ENCODE data around the gene PTPN1. TPM values are rescaled to one million over a fixed set of nuclear protein-coding genes. Genes with fewer than 3 reads are reported as not detected.

The PTPN1 gene
- total RNA-seq, 1 donor from 2014 or later, result 38.1 TPM

DNA sequence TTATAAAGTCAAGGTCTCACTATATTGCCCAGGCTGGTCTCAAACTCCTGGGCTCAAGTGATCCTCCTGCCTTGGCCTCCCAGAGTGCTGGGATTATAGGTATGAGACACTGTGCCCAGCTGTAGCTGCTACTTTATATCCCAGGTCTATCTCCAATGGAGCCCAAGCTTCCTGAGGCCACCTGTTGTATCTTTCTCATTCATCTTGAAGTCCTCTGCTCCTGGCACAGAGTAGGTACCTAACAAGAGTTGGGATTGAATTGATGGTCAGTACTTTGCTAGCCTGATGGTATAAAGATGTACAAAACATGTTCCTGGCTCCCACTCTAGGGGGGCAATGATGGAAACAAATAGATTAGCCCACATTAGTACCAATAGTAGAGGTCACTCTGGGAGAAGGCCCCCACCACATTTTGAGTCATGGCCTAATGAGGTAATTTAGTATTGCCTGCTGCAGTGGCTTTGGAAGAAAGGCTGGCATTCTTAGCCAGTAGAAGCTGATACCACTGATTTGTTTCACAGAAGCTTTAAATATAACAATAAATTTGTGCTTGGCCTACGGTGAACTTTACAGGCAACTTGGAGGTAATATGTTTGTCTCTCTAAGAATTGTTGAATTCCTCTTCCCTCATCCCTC is 5.4 kb downstream of the PTPN1 start:
- peaks cover 3% of the 10 kb centered on the region for H3K27me3 Mint-ChIP-seq (ENCODE audit: insufficient read depth, low read depth)
- no peak for DNase-seq (ENCODE audit: low spot score)
- Histone ChIP-seq H3K4me2 (no peak overlapping the region), H3K79me2 (ENCODE audit: low read depth) (peaks cover 100% of the 10 kb centered on the region), H3K27me3 (no peaks in the 10 kb centered on the region), H3K36me3 (no peaks in the 10 kb centered on the region), H3K4me3 (no peak overlapping the region), H3K27ac (no peak overlapping the region), H3K9me3 (ENCODE audit: low read depth) (no peaks in the 10 kb centered on the region), H3K9ac (no peak overlapping the region), H3K4me1 (peaks cover 21% of the 10 kb centered on the region), H3F3A (ENCODE audit: low read depth) (no peaks in the 10 kb centered on the region), H4K20me1 (ENCODE audit: low read depth) (peaks cover 79% of the 10 kb centered on the region), H2AFZ (replicated peaks) (no peak overlapping the region)
- TF ChIP-seq EZH2 (IDR thresholded peaks at IDR 0.05) (no peak), EZH2phosphoT487 (IDR thresholded peaks at IDR 0.05) (no peak)
- TF ChIP-seq, protein P1, sequence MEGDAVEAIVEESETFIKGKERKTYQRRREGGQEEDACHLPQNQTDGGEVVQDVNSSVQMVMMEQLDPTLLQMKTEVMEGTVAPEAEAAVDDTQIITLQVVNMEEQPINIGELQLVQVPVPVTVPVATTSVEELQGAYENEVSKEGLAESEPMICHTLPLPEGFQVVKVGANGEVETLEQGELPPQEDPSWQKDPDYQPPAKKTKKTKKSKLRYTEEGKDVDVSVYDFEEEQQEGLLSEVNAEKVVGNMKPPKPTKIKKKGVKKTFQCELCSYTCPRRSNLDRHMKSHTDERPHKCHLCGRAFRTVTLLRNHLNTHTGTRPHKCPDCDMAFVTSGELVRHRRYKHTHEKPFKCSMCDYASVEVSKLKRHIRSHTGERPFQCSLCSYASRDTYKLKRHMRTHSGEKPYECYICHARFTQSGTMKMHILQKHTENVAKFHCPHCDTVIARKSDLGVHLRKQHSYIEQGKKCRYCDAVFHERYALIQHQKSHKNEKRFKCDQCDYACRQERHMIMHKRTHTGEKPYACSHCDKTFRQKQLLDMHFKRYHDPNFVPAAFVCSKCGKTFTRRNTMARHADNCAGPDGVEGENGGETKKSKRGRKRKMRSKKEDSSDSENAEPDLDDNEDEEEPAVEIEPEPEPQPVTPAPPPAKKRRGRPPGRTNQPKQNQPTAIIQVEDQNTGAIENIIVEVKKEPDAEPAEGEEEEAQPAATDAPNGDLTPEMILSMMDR (IDR thresholded peaks at IDR 0.05), result no peak
- H3K9me3 Mint-ChIP-seq, result no peaks in the 10 kb centered on the region
- peaks cover 29% of the 10 kb centered on the region for H3K4me1 Mint-ChIP-seq
- no peak overlapping the region for H3K27ac Mint-ChIP-seq
- no peaks in the 10 kb centered on the region for H3K36me3 Mint-ChIP-seq
- H3K4me3 Mint-ChIP-seq, result no peak overlapping the region

DNA sequence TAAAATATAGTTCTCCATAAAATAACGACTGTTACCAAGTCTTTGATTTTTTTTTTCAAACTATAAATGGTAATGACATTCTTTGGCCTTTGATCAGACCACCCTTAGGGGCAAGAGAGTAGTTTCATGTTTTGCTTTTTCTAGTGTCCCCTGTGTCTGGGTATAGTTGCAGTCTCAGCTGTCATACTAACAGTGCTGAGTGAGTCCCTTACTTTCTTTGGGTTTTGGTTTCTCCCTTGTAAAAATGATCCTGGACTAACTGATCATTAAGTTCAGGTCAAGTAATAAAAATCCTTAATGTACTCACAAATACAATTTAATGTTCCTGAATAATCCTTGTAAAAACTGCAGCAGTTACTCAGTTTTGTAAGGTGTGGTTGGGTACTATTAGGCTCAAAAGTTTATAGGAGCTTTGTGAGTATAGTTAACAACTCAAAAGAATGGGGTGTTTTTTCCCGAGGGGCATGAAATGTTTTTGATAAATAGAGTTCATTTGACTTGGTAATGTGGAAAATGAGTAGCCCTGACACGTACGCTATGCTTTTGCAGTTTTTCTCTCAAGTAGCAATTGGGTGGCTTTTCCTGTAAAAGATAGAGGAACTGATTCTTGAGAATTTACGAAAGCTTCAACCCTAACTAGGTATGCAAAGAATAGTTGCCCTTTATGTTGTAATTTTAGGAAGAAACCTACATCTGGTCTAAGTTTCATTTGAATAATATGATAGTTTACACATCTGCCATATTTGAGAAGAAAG is 6.2 kb downstream of the PTPN1 start:
- H4K20me1 ChIP-seq (ENCODE audit: low read depth), result peaks cover 74% of the 10 kb centered on the region
- no peak overlapping the region for H3K27ac ChIP-seq
- no peak overlapping the region for H2AFZ ChIP-seq (replicated peaks)
- H3K79me2 ChIP-seq (ENCODE audit: low read depth), result peaks cover 100% of the 10 kb centered on the region
- DNase-seq (ENCODE audit: low spot score), result no peak
- H3F3A ChIP-seq (ENCODE audit: low read depth), result no peaks in the 10 kb centered on the region
- no peak overlapping the region for H3K4me2 ChIP-seq
- H3K27me3 Mint-ChIP-seq (ENCODE audit: insufficient read depth, low read depth), result no peaks in the 10 kb centered on the region
- no peaks in the 10 kb centered on the region for H3K36me3 ChIP-seq
- no peak overlapping the region for H3K4me3 Mint-ChIP-seq
- H3K9me3 Mint-ChIP-seq, result no peaks in the 10 kb centered on the region
- no peak overlapping the region for H3K27ac Mint-ChIP-seq
- TF ChIP-seq, protein P1 (IDR thresholded peaks at IDR 0.05), result no peak
- no peak for TF ChIP-seq EZH2phosphoT487 (IDR thresholded peaks at IDR 0.05)
- TF ChIP-seq EZH2 (IDR thresholded peaks at IDR 0.05), result no peak
- H3K27me3 ChIP-seq, result no peaks in the 10 kb centered on the region
- H3K4me3 ChIP-seq, result no peak overlapping the region
- no peak overlapping the region for H3K9ac ChIP-seq
- no peaks in the 10 kb centered on the region for H3K9me3 ChIP-seq (ENCODE audit: low read depth)
- H3K4me1 Mint-ChIP-seq, result peaks cover 29% of the 10 kb centered on the region
- H3K36me3 Mint-ChIP-seq, result no peaks in the 10 kb centered on the region
- peaks cover 21% of the 10 kb centered on the region for H3K4me1 ChIP-seq

DNA sequence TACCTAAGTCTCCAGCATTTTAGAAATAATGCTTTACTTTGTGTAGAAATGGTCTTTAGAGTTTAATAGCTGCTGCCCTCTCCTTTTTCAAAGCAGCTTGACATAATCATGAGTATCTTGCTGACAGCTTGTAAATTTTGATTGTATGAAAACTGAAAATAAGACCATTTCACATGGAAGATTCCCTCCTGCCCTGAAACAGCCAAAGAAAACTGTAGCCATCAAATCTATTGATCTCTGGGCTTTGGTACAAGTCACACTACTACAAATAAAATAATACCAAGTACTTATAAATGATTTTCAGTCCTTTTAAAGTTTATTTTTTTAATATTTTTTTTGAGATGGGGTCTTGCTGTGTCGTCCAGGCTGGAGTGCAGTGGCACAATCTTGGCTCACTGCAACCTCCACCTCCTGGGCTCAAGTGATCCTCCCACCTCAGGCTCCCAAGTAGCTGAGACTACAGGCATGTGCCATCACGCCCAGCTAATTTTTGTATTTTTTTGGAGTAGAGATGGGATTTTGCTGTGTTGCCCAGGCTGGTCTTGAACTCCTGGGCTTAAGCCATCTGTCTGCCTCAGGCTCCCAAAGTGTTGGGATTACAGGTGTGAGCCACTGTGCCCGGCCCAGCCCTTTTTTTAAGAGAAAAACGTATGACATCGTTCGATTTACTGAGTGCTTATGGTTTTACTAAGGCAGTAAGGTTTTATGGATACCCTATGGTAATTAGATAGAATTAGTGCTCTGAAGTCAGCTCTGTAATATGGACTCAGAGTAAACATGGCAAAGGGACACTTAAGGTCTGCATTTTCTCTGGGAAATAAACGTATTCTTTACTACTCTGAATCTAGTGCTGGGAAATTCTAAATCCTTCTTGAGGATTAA is 7.0 kb downstream of the PTPN1 start:
- Histone ChIP-seq H2AFZ (replicated peaks) (no peak overlapping the region), H3K27me3 (no peaks in the 10 kb centered on the region), H3K36me3 (no peaks in the 10 kb centered on the region), H3F3A (ENCODE audit: low read depth) (no peaks in the 10 kb centered on the region), H3K9ac (no peak overlapping the region), H3K4me3 (no peak overlapping the region), H3K79me2 (ENCODE audit: low read depth) (peaks cover 100% of the 10 kb centered on the region), H3K27ac (no peak overlapping the region), H3K4me2 (no peak overlapping the region), H3K4me1 (peaks cover 13% of the 10 kb centered on the region), H3K9me3 (ENCODE audit: low read depth) (no peaks in the 10 kb centered on the region), H4K20me1 (ENCODE audit: low read depth) (peaks cover 72% of the 10 kb centered on the region)
- no peaks in the 10 kb centered on the region for H3K27me3 Mint-ChIP-seq (ENCODE audit: insufficient read depth, low read depth)
- peaks cover 26% of the 10 kb centered on the region for H3K4me1 Mint-ChIP-seq
- no peak overlapping the region for H3K4me3 Mint-ChIP-seq
- TF ChIP-seq, protein P1 (IDR thresholded peaks at IDR 0.05), result no peak
- no peak for TF ChIP-seq EZH2phosphoT487 (IDR thresholded peaks at IDR 0.05)
- no peak overlapping the region for H3K27ac Mint-ChIP-seq
- H3K9me3 Mint-ChIP-seq, result no peaks in the 10 kb centered on the region
- DNase-seq (ENCODE audit: low spot score), result no peak
- H3K36me3 Mint-ChIP-seq, result no peaks in the 10 kb centered on the region

Data from neural progenitor cell (in vitro differentiated cells).